NCI-H460 (cell line): Measurements from ENCODE around the gene DOCK6. TPM values are rescaled to one million over a fixed set of nuclear protein-coding genes. Genes with fewer than 3 reads are reported as not detected.

ENCODE experiments used
- DNase-seq: peaks from one replicate; pipeline ENCODE4 v3.0.0-alpha.2; 2016; ENCODE audit warnings: low read depth; ENCODE audit errors: extremely low read depth
- total RNA-seq: library from RNA; depleted of rRNA; stranded (reverse); fragments of >200 nt; shearing (Covaris generic); gene quantifications from 2 replicates; pipeline ENCODE4 v1.2.3, GENCODE V29; 2014

DOCK6 gene
- total RNA-seq, 1 experiment from 2014 or later: 15.1 TPM

GRCh38 chr19:11274533-11275086 lies 12.3 kb upstream of the DOCK6 start:
- no peak for DNase-seq

DNA sequence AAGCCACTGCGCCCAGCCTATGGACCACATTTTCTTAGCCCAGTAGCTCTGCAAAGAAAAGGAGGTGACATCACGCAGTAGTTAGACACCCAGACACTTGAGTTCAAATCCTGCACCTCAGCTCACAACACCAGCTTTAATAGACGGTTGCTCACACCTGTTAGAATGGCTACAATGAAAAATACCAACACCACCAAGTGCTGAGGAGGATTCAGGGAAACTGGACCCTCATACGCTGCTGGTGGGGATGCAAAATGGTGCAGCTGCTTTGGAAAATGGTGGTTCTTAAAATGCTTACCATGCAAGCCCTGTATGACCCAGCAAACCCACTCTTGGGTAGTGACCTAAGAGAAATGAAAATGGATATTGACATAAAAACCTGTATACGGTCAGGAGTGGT lies 11.7 kb upstream of the DOCK6 start:
- DNase-seq: no peak

DNA sequence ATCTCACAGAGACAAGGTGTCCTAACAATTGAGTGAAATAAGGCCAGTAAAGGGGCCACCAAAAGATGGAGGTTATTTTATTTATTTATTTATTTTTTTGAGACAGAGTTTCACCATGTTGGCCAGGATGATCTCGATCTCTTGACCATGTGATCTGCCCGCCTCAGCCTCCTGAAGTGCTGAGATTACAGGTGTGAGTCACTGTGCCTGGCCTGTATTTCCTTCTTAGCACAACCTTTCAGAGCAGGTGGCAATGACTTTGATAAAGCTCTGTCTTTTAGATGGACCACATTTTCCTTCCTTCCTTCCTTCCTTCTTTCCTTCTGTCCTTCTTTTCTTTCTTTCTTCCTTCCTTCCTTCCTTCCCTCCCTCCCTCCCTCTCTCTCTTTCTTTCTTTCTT lies 11.0 kb upstream of the DOCK6 start:
- no peak for DNase-seq

DNA sequence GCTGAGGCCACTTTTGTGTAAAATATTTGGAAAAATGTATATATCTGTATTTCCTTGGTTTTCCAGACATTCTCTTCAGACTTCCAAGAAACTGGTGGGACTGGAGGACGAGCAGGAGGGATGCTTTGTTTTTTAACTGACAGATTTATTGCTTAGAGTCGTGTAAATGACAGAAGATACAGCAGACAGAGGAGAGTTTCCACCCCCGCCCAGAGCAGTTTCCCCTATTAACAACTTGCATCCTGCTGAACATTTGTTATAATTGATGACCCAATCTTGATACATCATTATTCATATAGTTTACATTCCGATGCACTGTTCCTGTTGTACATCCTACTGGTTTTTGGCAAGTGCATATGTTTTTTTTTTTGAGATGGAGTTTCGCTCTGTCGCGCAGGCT lies 7.1 kb upstream of the DOCK6 start:
- no peak for DNase-seq

DNA sequence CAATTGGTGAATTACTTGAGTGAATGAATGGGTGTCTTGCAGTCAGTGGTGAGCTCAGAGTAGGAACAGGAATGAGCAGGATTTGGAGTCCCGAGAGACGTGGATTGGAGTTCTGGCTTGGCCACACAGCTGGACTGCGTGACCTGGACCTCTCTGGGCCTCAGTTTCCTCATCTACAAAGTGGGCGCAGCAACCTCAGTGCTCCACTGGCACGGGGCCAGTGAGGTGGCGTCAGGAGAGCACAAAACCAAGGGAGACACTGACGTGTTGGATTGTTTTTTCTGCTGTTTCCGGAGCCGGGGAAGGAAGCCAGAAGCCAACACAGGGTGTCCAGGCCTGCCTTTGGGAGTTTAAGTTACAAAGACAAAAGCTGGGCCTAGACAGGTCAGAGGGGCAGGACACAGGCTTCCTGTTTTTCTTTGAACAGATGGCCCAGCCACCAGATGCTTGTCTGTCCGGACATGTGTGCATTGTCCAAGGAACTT lies 6.5 kb upstream of the DOCK6 start:
- no peak for DNase-seq

- DNase-seq: no peak
Measured at GRCh38 chr19:11267316-11268085, 5.2 kb upstream of the DOCK6 start.

- DNase-seq: peak; percentile 38
Measured at GRCh38 chr19:11265785-11266236, 3.5 kb upstream of the DOCK6 start.

DNA sequence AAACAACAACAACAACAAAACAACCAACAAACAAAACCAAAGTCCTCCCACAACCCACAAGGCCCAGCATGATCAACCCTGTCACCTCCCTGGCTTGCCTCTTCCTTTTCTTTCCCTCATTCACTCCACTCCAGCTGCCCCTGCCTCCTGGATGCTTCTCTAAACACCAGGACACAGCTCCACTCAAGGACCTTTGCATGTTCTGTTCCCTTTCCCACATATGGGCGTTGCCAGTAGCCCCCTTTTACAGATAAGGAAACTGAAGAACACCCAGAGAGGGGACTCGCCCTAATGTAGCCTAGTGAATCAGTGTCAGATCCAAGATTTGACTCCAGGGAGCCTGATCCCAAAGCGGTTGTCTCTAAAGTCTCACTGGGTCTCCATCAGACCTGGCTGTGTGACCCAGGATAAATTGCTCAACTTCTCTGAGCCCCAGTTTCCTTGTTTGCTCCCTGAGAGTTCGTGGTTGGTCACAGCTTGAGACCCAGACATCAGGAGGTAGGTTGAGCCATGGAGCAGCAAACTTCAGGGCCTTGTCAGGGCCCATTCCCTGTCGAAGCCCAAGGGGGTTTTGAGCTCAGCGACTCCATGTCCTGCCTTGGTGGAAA lies 3.0 kb upstream of the DOCK6 start:
- DNase-seq: no peak

- no peak for DNase-seq
Measured at GRCh38 chr19:11264452-11265176, 2.3 kb upstream of the DOCK6 start.

GRCh38 chr19:11263726-11264125 lies 1.4 kb upstream of the DOCK6 start:
- DNase-seq: no peak

GRCh38 chr19:11261431-11261970 lies 823 bp downstream of the DOCK6 start:
- no peak for DNase-seq

DNA sequence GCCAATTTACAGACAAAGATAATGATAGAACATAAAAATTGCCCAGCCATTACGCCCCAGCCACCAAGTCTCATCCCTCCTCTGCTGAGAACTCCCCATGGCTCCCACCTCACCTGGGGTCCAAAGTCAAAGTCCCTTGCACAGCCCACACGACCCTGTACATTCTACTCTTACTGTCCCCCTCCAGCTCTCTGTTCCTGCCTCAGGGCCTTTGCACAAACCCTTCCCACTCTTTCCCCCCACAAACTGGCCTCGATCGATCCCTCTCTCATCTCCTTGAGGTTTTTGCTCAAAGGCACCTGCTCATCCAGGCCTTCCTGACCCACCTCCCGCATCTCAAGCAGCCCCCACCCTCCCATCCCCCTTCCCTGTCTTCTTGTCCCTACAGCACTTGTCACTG lies 1.3 kb downstream of the DOCK6 start:
- no peak for DNase-seq

DNA sequence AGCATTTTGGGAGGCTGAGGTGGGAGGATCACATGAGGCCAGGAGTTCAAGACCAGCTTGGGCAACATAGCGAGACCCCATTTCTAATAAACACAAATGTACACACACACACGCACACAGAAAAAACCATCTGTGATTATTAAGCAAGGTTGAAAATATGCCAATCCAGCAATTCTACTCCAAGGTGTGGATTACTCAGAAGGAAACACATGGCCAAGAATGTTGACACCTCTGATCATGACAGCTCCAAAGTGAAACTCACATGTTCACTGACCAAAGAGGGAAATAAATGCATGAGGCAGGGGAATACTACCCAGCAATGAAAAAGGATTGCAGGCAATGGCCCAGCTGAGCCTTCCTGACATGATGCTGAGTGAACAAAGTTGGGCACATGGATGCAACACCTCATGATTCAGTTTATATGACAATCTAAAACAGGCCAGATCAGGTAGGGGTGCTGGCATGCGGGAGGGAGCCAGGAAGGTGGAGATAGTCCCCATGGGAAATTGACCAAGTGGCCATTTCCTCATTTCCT lies 4.4 kb downstream of the DOCK6 start:
- DNase-seq: no peak

DNA sequence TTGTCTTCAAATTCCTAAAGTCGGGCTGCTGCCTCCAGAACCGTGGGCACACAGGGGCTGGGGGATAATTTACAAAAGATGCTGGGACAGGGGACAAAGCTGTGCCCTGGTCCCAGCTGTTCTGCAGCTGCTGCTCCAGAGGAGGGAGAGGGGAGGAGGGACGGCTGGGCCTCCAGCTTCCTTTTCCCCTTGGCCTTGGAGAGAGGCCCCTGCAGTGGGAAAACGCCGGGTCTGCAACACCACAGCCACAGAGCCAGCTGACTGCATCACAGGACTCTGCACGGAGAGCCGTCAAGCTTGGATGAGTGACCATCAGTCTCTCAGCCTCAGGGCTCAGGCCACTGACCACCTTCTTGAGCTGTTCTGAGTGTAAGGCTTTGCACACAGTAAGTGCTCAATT lies 6.1 kb downstream of the DOCK6 start:
- DNase-seq: no peak

DNA sequence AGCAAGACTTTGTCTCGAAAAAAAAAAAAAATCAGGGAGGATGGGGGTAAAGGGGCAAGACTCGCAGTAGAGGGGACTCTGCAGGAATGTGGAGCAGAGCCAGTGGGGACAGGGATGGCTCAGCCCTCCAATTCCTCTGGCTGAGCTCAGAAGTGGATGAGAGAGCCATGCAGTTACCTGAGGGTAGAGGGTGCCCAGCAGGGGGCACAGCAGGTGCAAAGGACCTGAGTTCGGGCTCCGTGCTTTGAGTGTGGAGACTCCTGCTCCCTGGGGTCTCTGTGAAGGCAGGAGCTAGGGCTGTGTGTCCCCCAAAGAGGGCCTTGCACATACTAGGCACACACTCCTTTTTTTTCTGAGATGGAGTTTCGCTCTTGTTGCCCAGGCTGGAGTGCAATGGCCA lies 7.7 kb downstream of the DOCK6 start:
- DNase-seq: no peak

DNA sequence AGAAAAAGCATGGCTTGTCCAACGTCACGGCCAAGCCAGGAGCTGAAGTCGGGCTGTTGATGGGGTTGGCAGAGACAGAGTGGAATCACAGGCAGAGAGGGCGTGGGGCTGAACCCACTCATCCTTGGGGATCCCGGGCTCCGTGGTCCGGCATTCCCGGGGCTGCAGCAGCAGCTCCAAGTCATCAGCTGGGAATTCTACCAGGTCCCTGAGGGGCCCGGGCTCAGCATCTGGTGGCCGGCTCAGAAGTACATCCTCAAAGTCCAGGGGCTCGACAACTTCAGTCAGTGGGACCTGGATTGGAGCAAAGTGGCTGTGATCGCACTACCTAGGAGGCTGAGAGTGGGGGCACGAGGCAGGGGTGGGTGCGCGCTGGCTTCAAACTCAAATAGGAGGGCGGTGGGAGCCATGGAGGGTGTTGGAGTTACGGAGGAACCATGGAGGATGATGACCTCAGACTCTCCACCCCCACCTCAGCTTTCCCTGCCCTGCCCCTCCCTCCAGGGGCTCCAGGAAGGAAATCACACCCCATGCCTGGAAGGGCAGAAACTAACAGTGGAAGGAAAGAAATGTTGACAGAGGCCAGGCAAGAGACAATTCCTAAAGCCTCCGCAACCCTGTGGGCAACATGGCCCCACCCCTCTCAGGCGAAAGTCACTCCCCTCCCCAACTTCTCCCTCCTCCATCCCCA lies 9.5 kb downstream of the DOCK6 start:
- no peak for DNase-seq

GRCh38 chr19:11251650-11252314 lies 10.5 kb downstream of the DOCK6 start:
- DNase-seq: no peak

DNA sequence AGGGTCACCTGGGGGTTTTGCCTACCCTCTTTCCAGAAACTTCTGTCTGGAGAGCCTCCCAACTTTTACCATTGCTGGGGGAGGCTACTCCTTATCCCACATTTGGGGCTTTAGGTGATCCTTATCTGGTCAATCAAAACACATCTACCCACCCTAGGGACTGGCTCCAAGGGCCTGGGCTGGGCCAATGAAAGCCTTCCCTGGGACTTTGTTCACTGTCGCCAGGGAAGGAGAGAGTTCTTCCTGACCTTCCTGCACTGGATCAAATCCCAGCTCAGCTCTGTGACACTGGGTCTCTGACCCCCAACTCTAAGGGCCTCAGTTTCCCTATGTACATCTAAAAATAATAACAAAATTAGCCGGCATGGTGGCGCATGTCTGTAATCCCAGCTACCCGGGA lies 11.1 kb downstream of the DOCK6 start:
- no peak for DNase-seq

DNA sequence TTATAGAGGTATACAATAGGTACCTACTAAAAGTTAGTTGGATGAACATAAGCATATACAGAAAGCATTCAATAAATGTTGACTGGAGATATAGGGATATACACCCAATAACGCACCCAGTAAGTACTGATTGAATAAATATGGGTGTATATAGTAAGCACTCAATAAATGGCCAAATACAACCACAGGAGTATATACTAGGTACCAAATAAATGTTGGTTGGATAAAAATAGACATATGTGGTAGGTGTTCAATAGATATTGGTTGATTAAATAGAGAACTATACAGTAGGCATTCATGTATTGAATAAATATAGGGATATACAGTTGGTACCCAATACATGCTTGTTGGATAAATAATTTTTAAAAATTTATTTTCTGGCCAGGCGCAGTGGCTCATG lies 13.5 kb downstream of the DOCK6 start:
- no peak for DNase-seq

DNA sequence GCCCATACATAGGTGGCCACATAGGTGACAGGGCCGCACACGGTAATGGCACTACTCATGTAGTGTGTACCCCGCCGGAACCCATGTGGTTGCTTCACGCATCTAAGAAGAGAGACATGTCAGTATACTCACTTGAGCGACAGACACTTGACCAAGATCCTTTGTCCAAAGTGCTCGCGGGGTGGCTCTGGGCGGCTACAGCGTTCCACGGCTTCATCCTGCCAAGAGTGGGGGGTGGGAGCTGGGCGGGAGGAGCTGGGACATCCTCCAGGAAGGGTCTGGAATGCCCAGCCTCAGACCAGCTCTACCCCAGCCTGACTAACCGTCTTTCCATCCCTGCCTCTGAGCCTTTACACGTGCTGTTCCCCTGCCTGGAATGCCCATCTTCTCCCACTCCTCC lies 14.4 kb downstream of the DOCK6 start:
- DNase-seq: no peak
